ENCODE data around the gene PRKAA1.

DNA sequence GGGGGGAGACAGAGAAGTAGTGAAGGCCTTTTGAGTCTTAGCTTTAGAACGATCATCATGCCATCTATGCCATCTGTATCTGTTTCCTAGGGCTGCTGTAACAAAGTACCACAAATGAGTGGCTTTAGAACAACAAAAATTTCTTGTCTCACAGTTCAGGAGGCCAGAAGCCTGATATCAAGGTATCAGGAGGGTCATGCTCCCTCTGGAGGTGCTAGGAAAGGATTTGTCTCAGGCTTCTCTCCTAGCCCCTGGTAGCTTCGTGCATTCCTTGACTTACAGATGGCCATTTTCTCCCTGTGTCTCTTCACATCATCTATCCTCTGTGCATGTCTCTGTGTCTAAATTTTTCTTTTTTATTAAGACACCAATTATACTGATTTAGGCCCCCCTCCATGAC is 48.2 kb upstream of the PRKAA1 start:
- TF ChIP-seq EZH2phosphoT487 (IDR thresholded peaks at IDR 0.05; ENCODE audit: low read length) (no peak), EZH2 (optimal IDR thresholded peaks at IDR 0.05; ENCODE audit: low read depth, low read length) (no peak)
- TF ChIP-seq, protein P1, sequence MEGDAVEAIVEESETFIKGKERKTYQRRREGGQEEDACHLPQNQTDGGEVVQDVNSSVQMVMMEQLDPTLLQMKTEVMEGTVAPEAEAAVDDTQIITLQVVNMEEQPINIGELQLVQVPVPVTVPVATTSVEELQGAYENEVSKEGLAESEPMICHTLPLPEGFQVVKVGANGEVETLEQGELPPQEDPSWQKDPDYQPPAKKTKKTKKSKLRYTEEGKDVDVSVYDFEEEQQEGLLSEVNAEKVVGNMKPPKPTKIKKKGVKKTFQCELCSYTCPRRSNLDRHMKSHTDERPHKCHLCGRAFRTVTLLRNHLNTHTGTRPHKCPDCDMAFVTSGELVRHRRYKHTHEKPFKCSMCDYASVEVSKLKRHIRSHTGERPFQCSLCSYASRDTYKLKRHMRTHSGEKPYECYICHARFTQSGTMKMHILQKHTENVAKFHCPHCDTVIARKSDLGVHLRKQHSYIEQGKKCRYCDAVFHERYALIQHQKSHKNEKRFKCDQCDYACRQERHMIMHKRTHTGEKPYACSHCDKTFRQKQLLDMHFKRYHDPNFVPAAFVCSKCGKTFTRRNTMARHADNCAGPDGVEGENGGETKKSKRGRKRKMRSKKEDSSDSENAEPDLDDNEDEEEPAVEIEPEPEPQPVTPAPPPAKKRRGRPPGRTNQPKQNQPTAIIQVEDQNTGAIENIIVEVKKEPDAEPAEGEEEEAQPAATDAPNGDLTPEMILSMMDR (IDR thresholded peaks at IDR 0.05; ENCODE audit: low read length), result no peak

All from MM.1S (cell line).